Liver (tissue), 9 donors: ENCODE measurements around the gene MYOF. TPM values are rescaled to one million over a fixed set of nuclear protein-coding genes. Genes with fewer than 3 reads are reported as not detected.

Source experiments
- DNase-seq: peaks from one replicate; pipeline ENCODE4 v3.0.0-alpha.2; 2017; ENCODE audit warnings: low spot score
- H3K27ac ChIP-seq, 2 donors: one replicate each; pipeline ENCODE4 v1.7.0; 2013; ENCODE audit warnings: inconsistent platforms in 2 of 2, low read length in 2 of 2, control low read depth in 1 of 2, low read depth in 1 of 2, mild to moderate bottlenecking in 1 of 2
- H3K27me3 ChIP-seq, 4 donors: one replicate each; pipeline versions ENCODE4 v1.6.1 to v1.7.0; 2013; ENCODE audit warnings: low read length in 3 of 4, inconsistent platforms in 1 of 4, mild to moderate bottlenecking in 1 of 4, moderate library complexity in 1 of 4; ENCODE audit not compliant: control insufficient read depth in 4 of 4, insufficient read depth in 4 of 4
- H3K36me3 ChIP-seq, 4 donors: one replicate each; pipeline versions ENCODE4 v1.6.1 to v1.7.0; 2013; ENCODE audit warnings: low read length in 3 of 4, mild to moderate bottlenecking in 3 of 4, low read depth in 1 of 4, moderate library complexity in 1 of 4; ENCODE audit not compliant: control insufficient read depth in 4 of 4, insufficient read depth in 3 of 4
- H3K4me1 ChIP-seq, 4 donors: one replicate each; pipeline versions ENCODE4 v1.6.1 to v1.7.0; 2013; ENCODE audit warnings: low read length in 3 of 4, mild to moderate bottlenecking in 3 of 4, moderate library complexity in 1 of 4; ENCODE audit not compliant: control insufficient read depth in 4 of 4, insufficient read depth in 4 of 4
- H3K4me3 ChIP-seq, 3 donors: one replicate each; pipeline versions ENCODE4 v1.6.1 to v1.7.0; 2013; ENCODE audit warnings: low read length in 3 of 3, control low read depth in 1 of 3, low read depth in 1 of 3, mild to moderate bottlenecking in 1 of 3
- H3K9ac ChIP-seq, 2 donors: one replicate each; pipeline ENCODE4 v1.7.0; 2013; ENCODE audit warnings: low read length in 2 of 2, mild to moderate bottlenecking in 2 of 2, moderate library complexity in 2 of 2, control low read depth in 1 of 2, low read depth in 1 of 2
- H3K9me3 ChIP-seq, 4 donors: one replicate each; pipeline versions ENCODE4 v1.6.1 to v1.7.0; 2013; ENCODE audit warnings: low read length in 3 of 4; ENCODE audit not compliant: control insufficient read depth in 4 of 4
- EGR1 ChIP-seq, 2 donors: IDR thresholded peaks; 2 replicates each; pipeline ENCODE4 v1.6.1; 2016 to 2018; ENCODE audit warnings: antibody characterized with exemption in 2 of 2, low read depth in 2 of 2
- FOXA1 ChIP-seq: IDR thresholded peaks from 2 replicates; pipeline ENCODE4 v1.6.1; 2016; ENCODE audit warnings: antibody characterized with exemption
- FOXA2 ChIP-seq: IDR thresholded peaks from 2 replicates; pipeline ENCODE4 v1.6.1; 2016; ENCODE audit warnings: antibody characterized with exemption
- GABPA ChIP-seq, 2 donors: IDR thresholded peaks in 1 of 2; conservative IDR thresholded peaks in 1 of 2; 2 replicates each; pipeline ENCODE4 v1.6.1; 2016; ENCODE audit warnings: antibody characterized with exemption in 2 of 2, mild to moderate bottlenecking in 1 of 2, moderate library complexity in 1 of 2
- HNF4A ChIP-seq, 2 donors: conservative IDR thresholded peaks; 2 replicates each; pipeline ENCODE4 v1.6.1; 2016; ENCODE audit warnings: antibody characterized with exemption in 2 of 2, mild to moderate bottlenecking in 2 of 2
- HNF4G ChIP-seq: IDR thresholded peaks from 2 replicates; pipeline ENCODE4 v1.6.1; 2016; ENCODE audit warnings: antibody characterized with exemption
- JUND ChIP-seq, 2 donors: IDR thresholded peaks; 2 replicates each; pipeline ENCODE4 v1.6.1; 2016; ENCODE audit warnings: antibody characterized with exemption in 2 of 2
- NR2F2 ChIP-seq: IDR thresholded peaks from 2 replicates; pipeline ENCODE4 v1.6.1; 2016; ENCODE audit warnings: antibody characterized with exemption
- RAD21 ChIP-seq, 2 donors: IDR thresholded peaks; 2 replicates each; pipeline ENCODE4 v1.6.1; 2016; ENCODE audit warnings: antibody characterized with exemption in 2 of 2, mild to moderate bottlenecking in 2 of 2
- RXRA ChIP-seq, 2 donors: IDR thresholded peaks; 2 replicates each; pipeline ENCODE4 v1.6.1; 2017 to 2018; ENCODE audit warnings: antibody characterized with exemption in 2 of 2, mild to moderate bottlenecking in 1 of 2
- SP1 ChIP-seq: IDR thresholded peaks from 2 replicates; pipeline ENCODE4 v1.6.1; 2018; ENCODE audit warnings: antibody characterized with exemption, mild to moderate bottlenecking
- TAF1 ChIP-seq: conservative IDR thresholded peaks from 2 replicates; pipeline ENCODE4 v1.6.1; 2016; ENCODE audit warnings: antibody characterized with exemption, mild to moderate bottlenecking
- YY1 ChIP-seq: IDR thresholded peaks from 2 replicates; pipeline ENCODE4 v1.6.1; 2016; ENCODE audit warnings: antibody characterized with exemption, mild to moderate bottlenecking
- WGBS: extraction: QIAGEN DNeasy Blood & Tissue Kit; methylation state at CpG from one replicate; pipeline ENCODE4 v1.1.7; 2013; 5-methylcytosine and 5-hydroxymethylcytosine counted together
- polyA plus RNA-seq, 2 donors: library from polyadenylated mRNA; stranded (reverse) in 1 of 2; unstranded in 1 of 2; fragments of 200-250 nt in 1 of 2; fragments of >200 nt in 1 of 2; fragmentation: Nextera tagmentation in 1 of 2; extraction: Ambion mirVana in 1 of 2; gene quantifications; one replicate each; pipeline versions ENCODE4 v1.2.1 to v1.2.3, GENCODE V29; 2013 to 2015
- total RNA-seq, 2 donors: library from RNA; depleted of rRNA; stranded (reverse); fragments of >200 nt; gene quantifications; one replicate each; pipeline ENCODE4 v1.2.3, GENCODE V29; 2014
- TF ChIP-seq, protein P1 (sequence below): IDR thresholded peaks from 2 replicates; pipeline ENCODE4 v1.6.1; 2016; ENCODE audit warnings: antibody characterized with exemption, mild to moderate bottlenecking
- TF ChIP-seq, protein P2 (sequence below): IDR thresholded peaks from 2 replicates; pipeline ENCODE4 v1.6.1; 2016; ENCODE audit warnings: antibody characterized with exemption
- TF ChIP-seq, protein P3 (sequence below): fragments of 150-350 bp; IDR thresholded peaks from 2 replicates; pipeline ENCODE4 v1.5.1; 2017; ENCODE audit warnings: improper control_type of control experiment, low read depth, low read length; ENCODE audit not compliant: missing input control
- TF ChIP-seq, protein P4 (sequence below): IDR thresholded peaks from 2 replicates; pipeline ENCODE4 v1.6.1; 2016; ENCODE audit warnings: antibody characterized with exemption
- TF ChIP-seq, protein P5 (sequence below): IDR thresholded peaks from 2 replicates; pipeline ENCODE4 v1.6.1; 2016; ENCODE audit warnings: antibody characterized with exemption
- donor health status: healthy.
- donor health status: healthy.
- donor health status: healthy.
- donor health status: healthy.
- donor health status: healthy.

MYOF gene
- total and polyA plus RNA-seq, 4 donors, result 0.89 to 5.7 (median 3.2) TPM

DNA sequence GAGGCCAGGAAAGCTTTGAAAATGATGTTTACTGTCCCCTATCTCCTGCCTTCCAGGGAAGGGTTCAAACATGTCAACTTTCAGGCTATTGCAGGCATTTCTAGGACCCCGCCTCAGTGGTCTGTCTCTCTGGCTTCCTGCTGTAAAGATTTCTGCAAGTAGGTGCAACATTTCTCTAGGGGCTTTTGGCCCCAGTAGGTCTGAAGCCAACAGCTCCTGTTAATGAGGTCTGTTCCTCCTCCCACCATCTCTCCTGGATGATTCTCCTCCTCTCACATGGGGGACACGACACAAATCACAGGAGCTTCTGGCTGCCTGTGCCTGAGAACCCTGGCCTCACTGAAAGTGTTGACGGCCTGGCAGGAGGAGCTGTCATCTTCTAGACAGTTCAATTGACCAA is 214.1 kb downstream of the MYOF start (continued):
- TF ChIP-seq, protein P1, sequence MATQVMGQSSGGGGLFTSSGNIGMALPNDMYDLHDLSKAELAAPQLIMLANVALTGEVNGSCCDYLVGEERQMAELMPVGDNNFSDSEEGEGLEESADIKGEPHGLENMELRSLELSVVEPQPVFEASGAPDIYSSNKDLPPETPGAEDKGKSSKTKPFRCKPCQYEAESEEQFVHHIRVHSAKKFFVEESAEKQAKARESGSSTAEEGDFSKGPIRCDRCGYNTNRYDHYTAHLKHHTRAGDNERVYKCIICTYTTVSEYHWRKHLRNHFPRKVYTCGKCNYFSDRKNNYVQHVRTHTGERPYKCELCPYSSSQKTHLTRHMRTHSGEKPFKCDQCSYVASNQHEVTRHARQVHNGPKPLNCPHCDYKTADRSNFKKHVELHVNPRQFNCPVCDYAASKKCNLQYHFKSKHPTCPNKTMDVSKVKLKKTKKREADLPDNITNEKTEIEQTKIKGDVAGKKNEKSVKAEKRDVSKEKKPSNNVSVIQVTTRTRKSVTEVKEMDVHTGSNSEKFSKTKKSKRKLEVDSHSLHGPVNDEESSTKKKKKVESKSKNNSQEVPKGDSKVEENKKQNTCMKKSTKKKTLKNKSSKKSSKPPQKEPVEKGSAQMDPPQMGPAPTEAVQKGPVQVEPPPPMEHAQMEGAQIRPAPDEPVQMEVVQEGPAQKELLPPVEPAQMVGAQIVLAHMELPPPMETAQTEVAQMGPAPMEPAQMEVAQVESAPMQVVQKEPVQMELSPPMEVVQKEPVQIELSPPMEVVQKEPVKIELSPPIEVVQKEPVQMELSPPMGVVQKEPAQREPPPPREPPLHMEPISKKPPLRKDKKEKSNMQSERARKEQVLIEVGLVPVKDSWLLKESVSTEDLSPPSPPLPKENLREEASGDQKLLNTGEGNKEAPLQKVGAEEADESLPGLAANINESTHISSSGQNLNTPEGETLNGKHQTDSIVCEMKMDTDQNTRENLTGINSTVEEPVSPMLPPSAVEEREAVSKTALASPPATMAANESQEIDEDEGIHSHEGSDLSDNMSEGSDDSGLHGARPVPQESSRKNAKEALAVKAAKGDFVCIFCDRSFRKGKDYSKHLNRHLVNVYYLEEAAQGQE, result no peak
- no peak for TF ChIP-seq EGR1 (IDR thresholded peaks at IDR 0.05; ENCODE audit: low read depth in 2 of 2)

DNA sequence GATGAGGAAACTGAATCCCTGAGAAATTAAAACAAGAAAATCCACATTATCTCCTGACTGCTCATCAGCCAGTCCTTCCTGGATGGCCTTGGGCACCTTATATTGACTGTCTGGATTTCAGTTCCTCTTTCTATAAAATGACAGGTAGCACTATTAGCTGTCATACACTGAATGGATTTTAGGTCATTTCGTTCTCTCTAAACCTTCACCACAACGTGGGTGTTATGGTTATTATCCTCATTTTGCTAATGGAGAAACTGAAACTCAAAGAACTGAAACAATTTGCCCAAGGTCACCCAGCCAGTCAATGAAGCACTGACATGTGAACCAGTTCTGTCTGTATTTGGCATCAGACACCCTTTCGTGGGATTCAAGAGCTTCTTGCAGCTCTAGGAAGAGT is 214.6 kb downstream of the MYOF start:
- no peak for DNase-seq
- WGBS, result 72% methylated on average over 3 of the region's 3 CpGs
- Histone ChIP-seq H3K9ac (no peak overlapping the region), H3K4me1 (no peaks in the 10 kb centered on the region), H3K36me3 (no peaks in the 10 kb centered on the region), H3K27me3 (no peaks in the 10 kb centered on the region), H3K9me3 (no peaks in the 10 kb centered on the region), H3K27ac (no peak overlapping the region), H3K4me3 (no peak overlapping the region)
- TF ChIP-seq FOXA1 (no peak), GABPA (IDR thresholded peaks at IDR 0.05 in 1 of 2, conservative IDR thresholded peaks at IDR 0.05 in 1 of 2) (no peak), SP1 (no peak), EGR1 (IDR thresholded peaks at IDR 0.05; ENCODE audit: low read depth in 2 of 2) (no peak), FOXA2 (no peak), NR2F2 (no peak), YY1 (no peak), JUND (IDR thresholded peaks at IDR 0.05) (no peak), RXRA (IDR thresholded peaks at IDR 0.05) (no peak), HNF4A (conservative IDR thresholded peaks at IDR 0.05) (no peak), TAF1 (no peak)
- TF ChIP-seq, protein P2, sequence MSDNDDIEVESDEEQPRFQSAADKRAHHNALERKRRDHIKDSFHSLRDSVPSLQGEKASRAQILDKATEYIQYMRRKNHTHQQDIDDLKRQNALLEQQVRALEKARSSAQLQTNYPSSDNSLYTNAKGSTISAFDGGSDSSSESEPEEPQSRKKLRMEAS, result no peak
- TF ChIP-seq, protein P3, sequence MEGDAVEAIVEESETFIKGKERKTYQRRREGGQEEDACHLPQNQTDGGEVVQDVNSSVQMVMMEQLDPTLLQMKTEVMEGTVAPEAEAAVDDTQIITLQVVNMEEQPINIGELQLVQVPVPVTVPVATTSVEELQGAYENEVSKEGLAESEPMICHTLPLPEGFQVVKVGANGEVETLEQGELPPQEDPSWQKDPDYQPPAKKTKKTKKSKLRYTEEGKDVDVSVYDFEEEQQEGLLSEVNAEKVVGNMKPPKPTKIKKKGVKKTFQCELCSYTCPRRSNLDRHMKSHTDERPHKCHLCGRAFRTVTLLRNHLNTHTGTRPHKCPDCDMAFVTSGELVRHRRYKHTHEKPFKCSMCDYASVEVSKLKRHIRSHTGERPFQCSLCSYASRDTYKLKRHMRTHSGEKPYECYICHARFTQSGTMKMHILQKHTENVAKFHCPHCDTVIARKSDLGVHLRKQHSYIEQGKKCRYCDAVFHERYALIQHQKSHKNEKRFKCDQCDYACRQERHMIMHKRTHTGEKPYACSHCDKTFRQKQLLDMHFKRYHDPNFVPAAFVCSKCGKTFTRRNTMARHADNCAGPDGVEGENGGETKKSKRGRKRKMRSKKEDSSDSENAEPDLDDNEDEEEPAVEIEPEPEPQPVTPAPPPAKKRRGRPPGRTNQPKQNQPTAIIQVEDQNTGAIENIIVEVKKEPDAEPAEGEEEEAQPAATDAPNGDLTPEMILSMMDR, result no peak
- TF ChIP-seq, protein P4, sequence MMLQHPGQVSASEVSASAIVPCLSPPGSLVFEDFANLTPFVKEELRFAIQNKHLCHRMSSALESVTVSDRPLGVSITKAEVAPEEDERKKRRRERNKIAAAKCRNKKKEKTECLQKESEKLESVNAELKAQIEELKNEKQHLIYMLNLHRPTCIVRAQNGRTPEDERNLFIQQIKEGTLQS, result no peak

DNA sequence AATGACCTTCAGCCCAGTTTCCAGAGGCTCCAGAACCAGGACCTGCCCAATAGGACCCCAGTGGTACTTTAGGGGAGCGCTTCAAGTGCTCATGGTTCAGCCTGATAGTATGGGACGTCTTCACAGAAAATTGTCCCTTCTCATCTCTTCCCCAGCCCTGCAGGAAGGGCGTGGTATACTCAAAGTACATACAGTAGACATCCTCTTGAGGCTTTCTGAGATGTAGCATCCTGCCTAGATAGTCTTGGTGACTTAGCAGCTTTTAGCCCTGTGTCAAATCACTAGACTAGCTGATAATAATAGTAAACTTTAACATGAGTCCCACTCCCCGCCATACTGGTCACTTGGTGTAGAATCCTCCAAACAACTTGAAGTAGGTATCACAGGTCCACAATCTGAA is 215.3 kb downstream of the MYOF start:
- no peaks in the 10 kb centered on the region for H3K36me3 ChIP-seq
- WGBS, result 91% methylated on average over 4 of the region's 4 CpGs
- no peaks in the 10 kb centered on the region for H3K9me3 ChIP-seq
- no peak overlapping the region for H3K27ac ChIP-seq
- no peak overlapping the region for H3K9ac ChIP-seq
- no peak overlapping the region for H3K4me3 ChIP-seq
- H3K27me3 ChIP-seq, result no peaks in the 10 kb centered on the region
- no peak for TF ChIP-seq NR2F2
- no peak for TF ChIP-seq HNF4G
- TF ChIP-seq RXRA (IDR thresholded peaks at IDR 0.05), result no peak
- no peak for TF ChIP-seq FOXA1
- no peak for TF ChIP-seq FOXA2
- TF ChIP-seq, protein P4, result no peak
- no peak for TF ChIP-seq GABPA (IDR thresholded peaks at IDR 0.05 in 1 of 2, conservative IDR thresholded peaks at IDR 0.05 in 1 of 2)
- no peak for TF ChIP-seq SP1
- no peak for TF ChIP-seq RAD21 (IDR thresholded peaks at IDR 0.05)
- TF ChIP-seq HNF4A (conservative IDR thresholded peaks at IDR 0.05), result no peak
- TF ChIP-seq JUND (IDR thresholded peaks at IDR 0.05), result no peak
- TF ChIP-seq, protein P2, result no peak
- TF ChIP-seq, protein P5, sequence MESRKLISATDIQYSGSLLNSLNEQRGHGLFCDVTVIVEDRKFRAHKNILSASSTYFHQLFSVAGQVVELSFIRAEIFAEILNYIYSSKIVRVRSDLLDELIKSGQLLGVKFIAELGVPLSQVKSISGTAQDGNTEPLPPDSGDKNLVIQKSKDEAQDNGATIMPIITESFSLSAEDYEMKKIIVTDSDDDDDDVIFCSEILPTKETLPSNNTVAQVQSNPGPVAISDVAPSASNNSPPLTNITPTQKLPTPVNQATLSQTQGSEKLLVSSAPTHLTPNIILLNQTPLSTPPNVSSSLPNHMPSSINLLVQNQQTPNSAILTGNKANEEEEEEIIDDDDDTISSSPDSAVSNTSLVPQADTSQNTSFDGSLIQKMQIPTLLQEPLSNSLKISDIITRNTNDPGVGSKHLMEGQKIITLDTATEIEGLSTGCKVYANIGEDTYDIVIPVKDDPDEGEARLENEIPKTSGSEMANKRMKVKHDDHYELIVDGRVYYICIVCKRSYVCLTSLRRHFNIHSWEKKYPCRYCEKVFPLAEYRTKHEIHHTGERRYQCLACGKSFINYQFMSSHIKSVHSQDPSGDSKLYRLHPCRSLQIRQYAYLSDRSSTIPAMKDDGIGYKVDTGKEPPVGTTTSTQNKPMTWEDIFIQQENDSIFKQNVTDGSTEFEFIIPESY, result no peak
- TF ChIP-seq, protein P3, result no peak
- TF ChIP-seq TAF1, result no peak
- no peak for DNase-seq
- no peaks in the 10 kb centered on the region for H3K4me1 ChIP-seq
